HUES6 (cell line): ENCODE data around the gene DPYSL3.

Experiments used
- H3K27ac ChIP-seq: 2 replicates; pipeline ENCODE4 v1.7.0; 2013; ENCODE audit warnings: low read depth, mild to moderate bottlenecking, low read length, inconsistent platforms
- H3K27me3 ChIP-seq: 2 replicates; pipeline ENCODE4 v1.6.1; 2013; ENCODE audit warnings: low read length; ENCODE audit not compliant: control insufficient read depth, insufficient read depth
- H3K36me3 ChIP-seq: 2 replicates; pipeline ENCODE4 v1.6.1; 2013; ENCODE audit warnings: low read length; ENCODE audit not compliant: control insufficient read depth, insufficient read depth
- H3K4me1 ChIP-seq: 2 replicates; pipeline ENCODE4 v1.6.1; 2013; ENCODE audit warnings: low read length; ENCODE audit not compliant: control insufficient read depth, insufficient read depth
- H3K4me3 ChIP-seq: 2 replicates; pipeline ENCODE4 v1.5.1; 2013; ENCODE audit warnings: low read depth, low read length
- H3K9ac ChIP-seq: one replicate; pipeline ENCODE4 v1.6.1; 2013; ENCODE audit warnings: mild to moderate bottlenecking, low read length
- H3K9me3 ChIP-seq: 2 replicates; pipeline ENCODE4 v1.6.1; 2013; ENCODE audit warnings: low read depth, low read length; ENCODE audit not compliant: control insufficient read depth, insufficient read depth

The DPYSL3 gene

DNA sequence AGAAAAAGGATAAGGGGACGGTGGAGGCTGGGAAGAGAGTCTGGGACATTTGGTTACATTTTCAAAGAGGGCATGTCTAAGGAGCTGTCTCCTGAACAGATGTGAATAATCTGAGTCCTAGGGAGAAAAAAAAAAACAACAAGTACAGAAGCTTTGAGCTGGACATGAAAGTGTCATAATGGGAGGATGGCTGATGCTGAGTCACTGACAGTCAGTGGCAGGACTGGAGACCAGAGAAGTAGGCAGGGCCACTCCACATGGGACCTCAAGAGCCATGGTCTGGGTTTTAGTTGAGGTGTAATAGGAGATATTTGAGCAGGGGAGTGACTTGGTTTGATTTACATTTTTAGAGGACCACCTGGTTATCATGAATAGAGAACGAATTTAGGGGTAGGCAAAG, 70.6 kb downstream of the DPYSL3 start:
- Histone ChIP-seq H3K27me3 (no peaks in the 10 kb centered on the region), H3K4me1 (peaks cover 64% of the 10 kb centered on the region), H3K4me3 (no peak overlapping the region), H3K9me3 (no peaks in the 10 kb centered on the region), H3K36me3 (peaks cover 33% of the 10 kb centered on the region), H3K9ac (no peak overlapping the region), H3K27ac (no peak overlapping the region)

DNA sequence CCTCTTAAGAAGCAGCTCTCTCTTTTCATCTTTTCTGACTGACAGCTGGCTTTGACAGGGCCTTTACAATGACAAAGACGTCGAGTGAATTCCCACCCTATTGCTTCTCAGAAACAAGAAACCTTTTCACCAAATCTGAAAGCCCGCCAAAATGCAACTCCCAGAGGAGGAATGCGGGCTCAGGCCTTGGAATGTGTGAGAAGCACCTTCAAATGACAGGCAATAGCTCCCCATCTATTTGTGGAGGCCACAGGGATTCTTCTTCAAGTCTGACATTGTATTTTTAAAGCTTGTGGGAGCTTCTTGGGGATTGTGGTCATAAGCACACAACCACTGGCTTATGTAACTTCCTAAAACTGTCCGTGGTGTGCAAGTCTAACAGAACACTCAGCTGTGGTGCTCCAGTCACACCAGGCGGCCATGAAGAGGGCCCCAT, 72.7 kb downstream of the DPYSL3 start:
- H3K9me3 ChIP-seq = no peaks in the 10 kb centered on the region
- no peak overlapping the region for H3K9ac ChIP-seq
- H3K4me3 ChIP-seq = no peak overlapping the region
- peaks cover 74% of the 10 kb centered on the region for H3K4me1 ChIP-seq
- peaks cover 33% of the 10 kb centered on the region for H3K36me3 ChIP-seq
- H3K27me3 ChIP-seq = no peaks in the 10 kb centered on the region
- H3K27ac ChIP-seq = no peak overlapping the region

- no peaks in the 10 kb centered on the region for H3K27me3 ChIP-seq
- H3K27ac ChIP-seq = no peak overlapping the region
- no peak overlapping the region for H3K9ac ChIP-seq
- peaks cover 76% of the 10 kb centered on the region for H3K4me1 ChIP-seq
- H3K9me3 ChIP-seq = no peaks in the 10 kb centered on the region
- no peak overlapping the region for H3K4me3 ChIP-seq
- H3K36me3 ChIP-seq = peaks cover 35% of the 10 kb centered on the region
Measured at GRCh38 chr5:147436596-147436995, 73.3 kb downstream of the DPYSL3 start.

- H3K9ac ChIP-seq = no peak overlapping the region
- H3K4me1 ChIP-seq = peaks cover 56% of the 10 kb centered on the region
- H3K27me3 ChIP-seq = no peaks in the 10 kb centered on the region
- no peaks in the 10 kb centered on the region for H3K9me3 ChIP-seq
- no peak overlapping the region for H3K4me3 ChIP-seq
- H3K36me3 ChIP-seq = peaks cover 42% of the 10 kb centered on the region
- no peak overlapping the region for H3K27ac ChIP-seq
Measured at GRCh38 chr5:147434049-147434448, 75.8 kb downstream of the DPYSL3 start.

- Histone ChIP-seq H3K9me3 (no peaks in the 10 kb centered on the region), H3K9ac (no peak overlapping the region), H3K4me3 (no peak overlapping the region), H3K4me1 (peaks cover 45% of the 10 kb centered on the region), H3K36me3 (peaks cover 37% of the 10 kb centered on the region), H3K27ac (no peak overlapping the region; the same call in 1 of the 2 replicates), H3K27me3 (no peaks in the 10 kb centered on the region)
Measured at GRCh38 chr5:147432323-147432722, 77.5 kb downstream of the DPYSL3 start.

GRCh38 chr5:147431586-147431985, 78.3 kb downstream of the DPYSL3 start:
- H3K4me3 ChIP-seq = no peak overlapping the region
- no peaks in the 10 kb centered on the region for H3K27me3 ChIP-seq
- no peak overlapping the region; the same call in 1 of the 2 replicates for H3K27ac ChIP-seq
- peaks cover 42% of the 10 kb centered on the region for H3K36me3 ChIP-seq
- no peaks in the 10 kb centered on the region for H3K9me3 ChIP-seq
- peaks cover 39% of the 10 kb centered on the region for H3K4me1 ChIP-seq
- no peak overlapping the region for H3K9ac ChIP-seq

- peaks cover 43% of the 10 kb centered on the region for H3K36me3 ChIP-seq
Measured at GRCh38 chr5:147430628-147431027, 79.2 kb downstream of the DPYSL3 start.

DNA sequence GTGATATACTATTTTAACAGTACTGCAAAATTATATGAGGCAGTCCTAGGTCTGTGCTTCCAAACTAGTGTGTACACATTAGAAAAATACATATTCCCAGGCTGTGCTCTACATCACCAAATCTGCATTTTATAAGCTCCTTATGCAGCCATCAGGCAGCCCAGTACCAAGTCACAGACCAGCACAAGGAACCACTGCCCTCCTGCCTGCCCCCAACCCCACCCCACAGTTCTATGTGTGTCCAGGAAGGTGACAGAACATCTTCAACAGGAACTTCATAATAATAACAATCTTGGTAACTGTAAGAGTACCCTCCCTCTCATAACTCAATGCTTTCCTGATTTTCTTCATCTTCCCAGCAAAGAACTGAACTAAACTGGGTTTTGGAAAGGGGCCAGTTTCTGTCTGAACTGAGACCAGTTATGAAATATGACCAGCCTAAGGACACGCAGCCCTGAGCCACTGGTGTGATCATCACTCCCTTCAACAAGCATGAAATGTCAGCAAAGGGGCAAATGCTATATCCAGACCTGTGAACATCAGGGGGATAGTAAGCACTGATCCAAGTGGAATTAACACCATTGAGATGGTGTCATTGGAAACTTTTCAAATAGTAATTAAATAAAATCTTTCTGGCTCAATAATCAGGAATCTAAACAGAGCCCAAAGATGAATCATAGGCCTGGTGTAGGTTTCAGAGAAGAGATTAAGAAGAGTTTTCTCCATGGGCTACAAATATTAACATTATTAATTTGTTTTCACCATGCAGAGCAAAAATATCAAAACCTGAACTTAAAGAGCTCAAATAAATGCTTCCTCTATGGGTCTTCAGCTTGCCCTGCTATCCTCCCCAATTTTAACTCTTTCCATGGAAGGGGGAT, 82.1 kb downstream of the DPYSL3 start:
- Histone ChIP-seq H3K36me3 (peaks cover 57% of the 10 kb centered on the region), H3K4me3 (no peak overlapping the region), H3K9ac (no peak overlapping the region), H3K4me1 (peaks cover 12% of the 10 kb centered on the region; the same call in 1 of the 2 replicates), H3K27me3 (no peaks in the 10 kb centered on the region), H3K27ac (no peak overlapping the region), H3K9me3 (no peaks in the 10 kb centered on the region)

More at GRCh38 chr5:147430628-147431027, 79.2 kb downstream of the DPYSL3 start:
- no peak overlapping the region for H3K27ac ChIP-seq
- no peaks in the 10 kb centered on the region for H3K27me3 ChIP-seq
- H3K4me1 ChIP-seq = peaks cover 33% of the 10 kb centered on the region
- H3K9me3 ChIP-seq = no peaks in the 10 kb centered on the region
- H3K4me3 ChIP-seq = no peak overlapping the region
- no peak overlapping the region for H3K9ac ChIP-seq

GRCh38 chr5:147426640-147427327, 83.1 kb downstream of the DPYSL3 start:
- no peak overlapping the region for H3K27ac ChIP-seq
- H3K36me3 ChIP-seq = peaks cover 55% of the 10 kb centered on the region
- H3K9ac ChIP-seq = no peak overlapping the region
- H3K4me3 ChIP-seq = no peak overlapping the region
- no peaks in the 10 kb centered on the region for H3K27me3 ChIP-seq
- no peaks in the 10 kb centered on the region for H3K9me3 ChIP-seq
- H3K4me1 ChIP-seq = peaks cover 3% of the 10 kb centered on the region; the same call in 1 of the 2 replicates

GRCh38 chr5:147418613-147419012, 91.3 kb downstream of the DPYSL3 start:
- no peaks in the 10 kb centered on the region; the same call in 1 of the 2 replicates for H3K4me1 ChIP-seq
- no peaks in the 10 kb centered on the region for H3K9me3 ChIP-seq
- no peaks in the 10 kb centered on the region for H3K27me3 ChIP-seq
- H3K4me3 ChIP-seq = no peak overlapping the region
- no peak overlapping the region for H3K27ac ChIP-seq
- peaks cover 81% of the 10 kb centered on the region for H3K36me3 ChIP-seq
- H3K9ac ChIP-seq = no peak overlapping the region
